Peyer's patch (tissue), 4 donors: ENCODE measurements around the gene EPS15. TPM values are rescaled to one million over a fixed set of nuclear protein-coding genes. Genes with fewer than 3 reads are reported as not detected.

Experiments used
- DNase-seq, 3 donors: peaks; one replicate each; pipeline ENCODE4 v3.0.0-alpha.2; 2017 to 2019
- H3K27ac ChIP-seq, 4 donors: fragments of 200-600 bp; sonication (generic); one replicate each; pipeline ENCODE4 v1.5.1; 2016 to 2019
- H3K27me3 ChIP-seq, 2 donors: fragments of 200-600 bp; sonication (generic); one replicate each; pipeline ENCODE4 v1.5.1; 2019
- H3K36me3 ChIP-seq, 3 donors: fragments of 200-600 bp; sonication (generic); one replicate each; pipeline ENCODE4 v1.5.1; 2016 to 2019
- H3K4me1 ChIP-seq, 4 donors: fragments of 200-600 bp; sonication (generic); one replicate each; pipeline ENCODE4 v1.5.1; 2016 to 2019
- H3K4me3 ChIP-seq, 4 donors: fragments of 200-600 bp; sonication (generic); 1 replicate in 3 of 4; 2 replicates in 1 of 4; pipeline ENCODE4 v1.5.1; 2016 to 2019; ENCODE audit warnings: mild to moderate bottlenecking in 1 of 4
- H3K9me3 ChIP-seq, 4 donors: fragments of 200-600 bp; sonication (generic); one replicate each; pipeline ENCODE4 v1.5.1; 2016 to 2019; ENCODE audit warnings: mild to moderate bottlenecking in 1 of 4
- POLR2A ChIP-seq, 2 donors: fragments of 450-650 bp; IDR thresholded peaks; one replicate each; pipeline ENCODE4 v1.5.1; 2017; ENCODE audit warnings: antibody characterized with exemption in 2 of 2, mild to moderate bottlenecking in 2 of 2, moderate library complexity in 2 of 2
- total RNA-seq, 4 donors: library from RNA; depleted of rRNA; stranded (reverse); fragments of >200 nt; gene quantifications; one replicate each; pipeline ENCODE4 v1.1.0, GENCODE V29; 2016
- TF ChIP-seq, protein P1 (sequence below), 6 experiments: fragments of 450-650 bp in 4 of 6; fragments of 200-600 bp in 2 of 6; sonication (generic) in 1 of 6; IDR thresholded peaks; one replicate each; pipeline ENCODE4 v1.5.1; 2017 to 2019; ENCODE audit warnings: antibody characterized with exemption in 6 of 6, mild to moderate bottlenecking in 3 of 6, moderate library complexity in 1 of 6

EPS15 gene
- total RNA-seq, 4 donors from 2014 or later, result 48.9 to 160 (median 65.6) TPM

DNA sequence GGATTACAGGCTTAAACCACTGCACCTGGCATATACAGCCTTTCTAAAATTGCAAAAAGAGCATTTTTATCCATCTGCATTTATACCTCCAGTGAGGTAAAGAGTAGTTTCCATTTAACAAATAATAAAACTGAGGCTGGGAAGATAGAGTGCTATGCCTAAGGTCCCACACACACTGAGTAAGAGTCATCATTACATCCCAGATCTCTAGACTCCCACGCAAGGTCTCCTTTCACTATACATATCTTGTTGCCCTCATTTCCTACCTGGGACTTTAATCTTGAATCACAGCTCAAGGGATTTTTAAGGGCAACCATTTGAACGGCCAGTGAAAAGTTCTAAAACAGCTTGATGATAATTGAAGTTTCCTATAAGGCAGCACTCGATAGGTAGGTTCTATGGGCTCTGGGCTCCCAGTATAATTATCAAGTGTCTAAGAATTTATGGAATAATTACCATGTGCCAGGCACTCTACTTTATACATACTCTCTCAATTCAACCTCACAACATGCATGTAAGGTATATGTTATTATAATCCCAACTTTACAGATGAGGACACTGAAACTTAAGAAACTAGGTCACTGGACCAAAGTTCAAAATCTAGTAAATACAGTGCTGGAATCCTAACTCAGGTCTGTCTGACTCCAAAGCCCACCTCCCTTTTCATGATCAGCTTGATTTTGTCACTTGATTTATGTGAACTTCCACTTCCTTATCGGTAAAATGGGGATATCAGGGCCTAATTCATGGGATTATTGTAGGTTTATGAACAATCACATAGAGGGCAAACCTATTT, 23.3 kb upstream of the EPS15 start:
- H3K36me3 ChIP-seq, result no peaks in the 10 kb centered on the region
- DNase-seq, result no peak
- no peaks in the 10 kb centered on the region for H3K27me3 ChIP-seq
- H3K27ac ChIP-seq, result no peak overlapping the region
- no peak for TF ChIP-seq POLR2A (IDR thresholded peaks at IDR 0.05)
- TF ChIP-seq, protein P1, sequence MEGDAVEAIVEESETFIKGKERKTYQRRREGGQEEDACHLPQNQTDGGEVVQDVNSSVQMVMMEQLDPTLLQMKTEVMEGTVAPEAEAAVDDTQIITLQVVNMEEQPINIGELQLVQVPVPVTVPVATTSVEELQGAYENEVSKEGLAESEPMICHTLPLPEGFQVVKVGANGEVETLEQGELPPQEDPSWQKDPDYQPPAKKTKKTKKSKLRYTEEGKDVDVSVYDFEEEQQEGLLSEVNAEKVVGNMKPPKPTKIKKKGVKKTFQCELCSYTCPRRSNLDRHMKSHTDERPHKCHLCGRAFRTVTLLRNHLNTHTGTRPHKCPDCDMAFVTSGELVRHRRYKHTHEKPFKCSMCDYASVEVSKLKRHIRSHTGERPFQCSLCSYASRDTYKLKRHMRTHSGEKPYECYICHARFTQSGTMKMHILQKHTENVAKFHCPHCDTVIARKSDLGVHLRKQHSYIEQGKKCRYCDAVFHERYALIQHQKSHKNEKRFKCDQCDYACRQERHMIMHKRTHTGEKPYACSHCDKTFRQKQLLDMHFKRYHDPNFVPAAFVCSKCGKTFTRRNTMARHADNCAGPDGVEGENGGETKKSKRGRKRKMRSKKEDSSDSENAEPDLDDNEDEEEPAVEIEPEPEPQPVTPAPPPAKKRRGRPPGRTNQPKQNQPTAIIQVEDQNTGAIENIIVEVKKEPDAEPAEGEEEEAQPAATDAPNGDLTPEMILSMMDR (IDR thresholded peaks at IDR 0.05), result no peak
- no peaks in the 10 kb centered on the region for H3K9me3 ChIP-seq
- H3K4me3 ChIP-seq, result no peak overlapping the region
- H3K4me1 ChIP-seq, result no peaks in the 10 kb centered on the region

DNA sequence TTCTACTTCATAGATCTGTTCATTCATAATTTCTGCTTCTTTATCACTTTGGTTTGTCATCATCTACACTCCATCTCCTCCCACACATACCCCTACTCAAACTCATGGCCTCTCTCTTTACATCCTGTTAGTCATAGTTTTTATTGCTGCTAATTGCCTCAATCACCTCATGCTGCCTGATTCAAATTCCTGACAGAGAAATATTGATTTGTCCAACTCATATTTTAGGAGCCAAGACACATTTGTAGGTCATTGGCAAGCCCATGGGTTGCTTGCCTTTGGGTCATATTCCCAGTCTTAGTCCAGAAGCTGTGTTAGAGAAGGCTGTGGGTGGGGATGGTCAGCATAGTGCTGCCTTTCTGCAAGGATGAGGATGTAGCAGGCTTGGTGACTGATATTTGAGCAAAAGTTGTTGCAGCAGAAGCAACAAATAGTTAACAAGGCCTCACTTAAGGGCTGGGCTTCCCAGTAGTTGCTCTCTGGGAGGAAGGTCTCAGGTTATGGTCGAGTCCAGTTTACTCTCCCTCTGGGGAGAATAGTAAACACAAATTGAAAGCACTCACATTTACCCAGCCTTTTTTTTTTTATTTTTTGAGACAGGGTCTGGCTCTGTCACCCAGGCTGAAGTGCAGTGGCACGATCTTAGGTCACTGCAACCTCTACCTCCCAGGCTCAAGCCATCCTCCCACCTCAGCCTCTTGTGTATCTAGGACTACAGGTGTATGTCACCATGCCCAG, 22.4 kb upstream of the EPS15 start:
- H3K27ac ChIP-seq, result no peak overlapping the region
- TF ChIP-seq, protein P1 (IDR thresholded peaks at IDR 0.05), result no peak
- TF ChIP-seq POLR2A (IDR thresholded peaks at IDR 0.05), result no peak
- no peak for DNase-seq
- no peaks in the 10 kb centered on the region for H3K9me3 ChIP-seq
- no peaks in the 10 kb centered on the region for H3K4me1 ChIP-seq
- no peaks in the 10 kb centered on the region for H3K36me3 ChIP-seq
- no peak overlapping the region for H3K4me3 ChIP-seq
- H3K27me3 ChIP-seq, result no peaks in the 10 kb centered on the region

DNA sequence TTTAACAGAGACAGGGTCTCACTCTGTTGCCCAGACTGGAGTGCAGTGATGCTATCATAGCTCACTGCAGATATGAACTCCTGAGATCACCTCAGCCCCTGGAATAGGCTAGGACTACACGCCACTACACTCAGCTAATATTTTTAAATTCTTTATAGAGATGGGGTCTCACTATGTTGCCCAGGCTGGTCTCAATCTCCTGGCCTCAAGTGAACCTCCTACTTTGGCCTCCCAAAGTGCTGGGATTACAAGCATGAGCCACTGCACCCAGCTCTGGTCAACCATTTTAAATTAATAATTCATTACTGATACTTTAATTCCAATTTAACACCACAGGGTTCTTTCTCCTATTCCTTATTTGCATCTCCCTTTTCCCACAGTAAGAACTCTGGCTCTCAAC, 18.5 kb upstream of the EPS15 start:
- DNase-seq, result no peak
- Histone ChIP-seq H3K4me3 (no peak overlapping the region), H3K9me3 (no peaks in the 10 kb centered on the region), H3K36me3 (no peaks in the 10 kb centered on the region), H3K4me1 (no peaks in the 10 kb centered on the region), H3K27ac (no peak overlapping the region), H3K27me3 (no peaks in the 10 kb centered on the region)
- TF ChIP-seq POLR2A (IDR thresholded peaks at IDR 0.05), result no peak
- TF ChIP-seq, protein P1 (IDR thresholded peaks at IDR 0.05), result no peak

DNA sequence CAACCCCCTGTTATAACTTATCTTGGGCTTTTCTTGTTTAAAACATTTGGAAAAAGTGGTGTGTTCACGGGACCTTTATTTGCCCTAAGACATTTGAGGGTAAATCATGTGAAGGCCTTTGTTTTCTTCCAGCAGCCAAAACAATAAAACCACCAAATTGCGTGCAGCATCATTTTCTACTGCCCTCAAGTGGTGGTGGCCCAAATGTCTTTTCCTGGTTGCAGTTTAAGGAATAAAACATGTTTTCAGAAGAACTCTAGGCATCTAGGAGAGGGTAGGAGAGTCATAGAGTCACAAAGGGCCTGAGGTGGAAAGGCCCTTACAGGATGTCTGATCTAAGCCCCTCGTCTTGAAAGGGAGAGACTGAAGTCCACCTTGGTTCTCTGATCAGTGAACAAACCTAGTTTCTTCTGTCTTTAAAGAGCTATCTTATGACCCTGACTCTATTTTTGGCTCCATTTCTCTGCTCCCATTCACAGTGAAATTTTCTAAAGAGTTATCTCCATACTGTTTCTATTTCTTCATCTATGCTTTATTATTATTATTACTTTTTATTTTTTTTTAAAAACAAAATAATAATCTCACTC, 16.0 kb upstream of the EPS15 start:
- peak in 1 of 3 donors; percentile 78 for DNase-seq
- no peak overlapping the region for H3K27ac ChIP-seq
- no peak overlapping the region for H3K4me3 ChIP-seq
- H3K36me3 ChIP-seq, result no peaks in the 10 kb centered on the region
- no peak for TF ChIP-seq POLR2A (IDR thresholded peaks at IDR 0.05)
- TF ChIP-seq, protein P1 (IDR thresholded peaks at IDR 0.05), result peak; percentile 17 to 74 (median 64)
- no peaks in the 10 kb centered on the region for H3K4me1 ChIP-seq
- no peaks in the 10 kb centered on the region for H3K9me3 ChIP-seq
- no peaks in the 10 kb centered on the region for H3K27me3 ChIP-seq

DNA sequence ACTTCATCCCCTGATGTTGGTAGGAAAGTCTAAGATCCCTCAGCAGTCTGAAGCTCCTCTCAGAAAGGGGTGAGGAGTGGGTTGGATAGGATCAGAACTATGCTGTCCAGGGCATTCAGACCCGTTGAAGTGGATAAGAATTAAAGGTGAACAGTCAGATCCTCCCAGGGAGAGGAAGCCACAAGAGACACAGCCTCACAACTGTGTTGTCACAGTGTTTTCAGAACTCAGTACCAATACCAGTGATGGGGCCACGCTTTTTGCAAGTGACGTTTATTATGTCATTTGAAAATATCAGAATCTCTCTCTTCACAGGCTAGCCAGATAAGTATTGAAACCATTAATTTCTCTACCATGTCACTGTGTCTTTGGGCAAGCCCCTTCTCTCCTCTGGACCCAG, 15.4 kb upstream of the EPS15 start:
- Histone ChIP-seq H3K4me1 (no peaks in the 10 kb centered on the region), H3K36me3 (no peaks in the 10 kb centered on the region), H3K9me3 (no peaks in the 10 kb centered on the region), H3K27me3 (no peaks in the 10 kb centered on the region), H3K4me3 (no peak overlapping the region), H3K27ac (no peak overlapping the region)
- no peak for DNase-seq
- TF ChIP-seq, protein P1 (IDR thresholded peaks at IDR 0.05), result no peak
- TF ChIP-seq POLR2A (IDR thresholded peaks at IDR 0.05), result no peak
